Astrocyte (in vitro differentiated cells and primary cell): ENCODE measurements around the gene SPON1. TPM values are rescaled to one million over a fixed set of nuclear protein-coding genes. Genes with fewer than 3 reads are reported as not detected.

Source experiments
- DNase-seq: peaks from one replicate; pipeline ENCODE4 v3.0.0-alpha.2; 2010; ENCODE audit warnings: low read depth
- FAIRE-seq: peaks from 2 replicates; lab custom pipeline; 2011; peaks lifted over from hg19 to GRCh38; lab: Jason Lieb, UNC
- H2AFZ ChIP-seq: 2 replicates; pipeline ENCODE4 v1.6.0; 2012; ENCODE audit warnings: low read depth, low read length, inconsistent platforms
- H3K27ac ChIP-seq: 2 replicates; pipeline ENCODE4 v1.5.1; 2011; ENCODE audit warnings: low read depth, low read length, inconsistent platforms
- H3K27me3 ChIP-seq: 2 replicates; pipeline ENCODE4 v1.6.0; 2011; ENCODE audit warnings: low read length, inconsistent platforms; ENCODE audit not compliant: insufficient read depth
- H3K36me3 ChIP-seq: 2 replicates; pipeline ENCODE4 v1.5.1; 2011; ENCODE audit warnings: low read length, inconsistent platforms; ENCODE audit not compliant: insufficient read depth
- H3K4me1 ChIP-seq: 2 replicates; pipeline ENCODE4 v1.5.1; 2011; ENCODE audit warnings: low read length, inconsistent platforms; ENCODE audit not compliant: insufficient read depth
- H3K4me2 ChIP-seq: 2 replicates; pipeline ENCODE4 v1.6.0; 2012; ENCODE audit warnings: low read length, inconsistent platforms
- H3K4me3 ChIP-seq: 2 replicates; pipeline ENCODE4 v1.5.1; 2011; ENCODE audit warnings: low read depth, mild to moderate bottlenecking, low read length, inconsistent platforms; ENCODE audit not compliant: insufficient read depth
- H3K79me2 ChIP-seq: 2 replicates; pipeline ENCODE4 v1.6.0; 2012; ENCODE audit warnings: mild to moderate bottlenecking, low read length, inconsistent platforms; ENCODE audit not compliant: insufficient read depth
- H3K9ac ChIP-seq: 2 replicates; pipeline ENCODE4 v1.6.0; 2012; ENCODE audit warnings: mild to moderate bottlenecking, low read length, inconsistent platforms
- H3K9me3 ChIP-seq: 2 replicates; pipeline ENCODE4 v1.5.1; 2012; ENCODE audit warnings: low read depth, mild to moderate bottlenecking, low read length, inconsistent platforms; ENCODE audit not compliant: insufficient read depth
- H4K20me1 ChIP-seq: 2 replicates; pipeline ENCODE4 v1.6.0; 2012; ENCODE audit warnings: low read length, inconsistent platforms; ENCODE audit not compliant: insufficient read depth
- H3K27ac Mint-ChIP-seq: one replicate; pipeline ENCODE4 v1.8.0; 2021; ENCODE audit warnings: mild to moderate bottlenecking, mixed read lengths; ENCODE audit not compliant: unreplicated experiment
- H3K27me3 Mint-ChIP-seq: one replicate; pipeline ENCODE4 v1.8.0; 2021; ENCODE audit warnings: low read depth, mixed read lengths; ENCODE audit not compliant: unreplicated experiment
- H3K36me3 Mint-ChIP-seq: one replicate; pipeline ENCODE4 v1.8.0; 2021; ENCODE audit warnings: low read depth, mixed read lengths; ENCODE audit not compliant: unreplicated experiment
- H3K4me1 Mint-ChIP-seq: one replicate; pipeline ENCODE4 v1.8.0; 2021; ENCODE audit warnings: low read depth, mixed read lengths; ENCODE audit not compliant: unreplicated experiment
- H3K4me3 Mint-ChIP-seq: one replicate; pipeline ENCODE4 v1.8.0; 2021; ENCODE audit warnings: mild to moderate bottlenecking, moderate library complexity, mixed read lengths; ENCODE audit not compliant: unreplicated experiment
- H3K9me3 Mint-ChIP-seq: one replicate; pipeline ENCODE4 v1.8.0; 2021; ENCODE audit warnings: mild to moderate bottlenecking, mixed read lengths; ENCODE audit not compliant: unreplicated experiment
- EZH2 ChIP-seq: IDR thresholded peaks from 2 replicates; pipeline ENCODE4 v1.6.1; 2012; ENCODE audit warnings: mild to moderate bottlenecking, low read length, inconsistent platforms; ENCODE audit not compliant: insufficient read depth
- total RNA-seq: library from RNA; stranded (reverse); gene quantifications from 2 replicates; pipeline ENCODE4 v1.2.1, GENCODE V29; 2021
- TF ChIP-seq, protein P1 (sequence below): IDR thresholded peaks from 2 replicates; pipeline ENCODE4 v1.5.1; 2011; ENCODE audit warnings: low read depth, mild to moderate bottlenecking, inconsistent platforms, low read length, moderate library complexity; ENCODE audit not compliant: insufficient read depth

The SPON1 gene
- total RNA-seq, 1 donor from 2014 or later, result 2.0 TPM

GRCh38 chr11:14054116-14055107, 91.9 kb downstream of the SPON1 start:
- Mint-ChIP-seq H3K36me3 (no peaks in the 10 kb centered on the region), H3K9me3 (no peaks in the 10 kb centered on the region), H3K4me3 (no peak overlapping the region), H3K4me1 (peaks cover 3% of the 10 kb centered on the region), H3K27ac (no peak overlapping the region), H3K27me3 (peaks cover 15% of the 10 kb centered on the region)
- Histone ChIP-seq H4K20me1 (no peaks in the 10 kb centered on the region), H3K9ac (no peak overlapping the region), H3K27me3 (no peaks in the 10 kb centered on the region), H3K27ac (no peak overlapping the region), H3K4me2 (no peak overlapping the region), H3K9me3 (no peaks in the 10 kb centered on the region), H2AFZ (no peak overlapping the region), H3K4me1 (no peaks in the 10 kb centered on the region), H3K4me3 (no peak overlapping the region), H3K36me3 (no peaks in the 10 kb centered on the region), H3K79me2 (no peaks in the 10 kb centered on the region)
- FAIRE-seq (no peak), DNase-seq (no peak)
- no peak for TF ChIP-seq EZH2
- TF ChIP-seq, protein P1, sequence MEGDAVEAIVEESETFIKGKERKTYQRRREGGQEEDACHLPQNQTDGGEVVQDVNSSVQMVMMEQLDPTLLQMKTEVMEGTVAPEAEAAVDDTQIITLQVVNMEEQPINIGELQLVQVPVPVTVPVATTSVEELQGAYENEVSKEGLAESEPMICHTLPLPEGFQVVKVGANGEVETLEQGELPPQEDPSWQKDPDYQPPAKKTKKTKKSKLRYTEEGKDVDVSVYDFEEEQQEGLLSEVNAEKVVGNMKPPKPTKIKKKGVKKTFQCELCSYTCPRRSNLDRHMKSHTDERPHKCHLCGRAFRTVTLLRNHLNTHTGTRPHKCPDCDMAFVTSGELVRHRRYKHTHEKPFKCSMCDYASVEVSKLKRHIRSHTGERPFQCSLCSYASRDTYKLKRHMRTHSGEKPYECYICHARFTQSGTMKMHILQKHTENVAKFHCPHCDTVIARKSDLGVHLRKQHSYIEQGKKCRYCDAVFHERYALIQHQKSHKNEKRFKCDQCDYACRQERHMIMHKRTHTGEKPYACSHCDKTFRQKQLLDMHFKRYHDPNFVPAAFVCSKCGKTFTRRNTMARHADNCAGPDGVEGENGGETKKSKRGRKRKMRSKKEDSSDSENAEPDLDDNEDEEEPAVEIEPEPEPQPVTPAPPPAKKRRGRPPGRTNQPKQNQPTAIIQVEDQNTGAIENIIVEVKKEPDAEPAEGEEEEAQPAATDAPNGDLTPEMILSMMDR, result no peak

GRCh38 chr11:14055936-14056335, 93.4 kb downstream of the SPON1 start:
- Histone ChIP-seq H3K4me2 (no peak overlapping the region), H2AFZ (no peak overlapping the region), H3K9me3 (no peaks in the 10 kb centered on the region), H3K4me1 (no peaks in the 10 kb centered on the region), H4K20me1 (no peaks in the 10 kb centered on the region), H3K36me3 (no peaks in the 10 kb centered on the region), H3K27ac (no peak overlapping the region), H3K9ac (no peak overlapping the region), H3K79me2 (no peaks in the 10 kb centered on the region), H3K4me3 (no peak overlapping the region), H3K27me3 (no peaks in the 10 kb centered on the region)
- H3K27me3 Mint-ChIP-seq, result peaks cover 14% of the 10 kb centered on the region
- FAIRE-seq (no peak), DNase-seq (no peak)
- no peaks in the 10 kb centered on the region for H3K36me3 Mint-ChIP-seq
- no peak overlapping the region for H3K27ac Mint-ChIP-seq
- TF ChIP-seq, protein P1, result no peak
- no peak for TF ChIP-seq EZH2
- H3K4me1 Mint-ChIP-seq, result peaks cover 6% of the 10 kb centered on the region
- no peaks in the 10 kb centered on the region for H3K9me3 Mint-ChIP-seq
- H3K4me3 Mint-ChIP-seq, result no peak overlapping the region

GRCh38 chr11:14058061-14058460, 95.5 kb downstream of the SPON1 start:
- Histone ChIP-seq H3K4me1 (no peaks in the 10 kb centered on the region), H3K4me3 (no peak overlapping the region), H4K20me1 (no peaks in the 10 kb centered on the region), H3K9ac (no peak overlapping the region), H3K9me3 (no peaks in the 10 kb centered on the region), H3K36me3 (no peaks in the 10 kb centered on the region), H3K79me2 (no peaks in the 10 kb centered on the region), H2AFZ (no peak overlapping the region), H3K4me2 (no peak overlapping the region), H3K27ac (no peak overlapping the region), H3K27me3 (no peaks in the 10 kb centered on the region)
- no peak for TF ChIP-seq EZH2
- TF ChIP-seq, protein P1, result no peak
- H3K4me3 Mint-ChIP-seq, result no peak overlapping the region
- no peak overlapping the region for H3K27ac Mint-ChIP-seq
- FAIRE-seq (no peak), DNase-seq (no peak)
- peaks cover 6% of the 10 kb centered on the region for H3K4me1 Mint-ChIP-seq
- H3K36me3 Mint-ChIP-seq, result no peaks in the 10 kb centered on the region
- peaks cover 11% of the 10 kb centered on the region for H3K27me3 Mint-ChIP-seq
- H3K9me3 Mint-ChIP-seq, result no peaks in the 10 kb centered on the region
